ENCODE measurements around the gene ZMYND12.

The ZMYND12 gene

GRCh38 chr1:42434340-42434739 lies 21.5 kb downstream of the ZMYND12 start:
- no peak for DNase-seq

DNA sequence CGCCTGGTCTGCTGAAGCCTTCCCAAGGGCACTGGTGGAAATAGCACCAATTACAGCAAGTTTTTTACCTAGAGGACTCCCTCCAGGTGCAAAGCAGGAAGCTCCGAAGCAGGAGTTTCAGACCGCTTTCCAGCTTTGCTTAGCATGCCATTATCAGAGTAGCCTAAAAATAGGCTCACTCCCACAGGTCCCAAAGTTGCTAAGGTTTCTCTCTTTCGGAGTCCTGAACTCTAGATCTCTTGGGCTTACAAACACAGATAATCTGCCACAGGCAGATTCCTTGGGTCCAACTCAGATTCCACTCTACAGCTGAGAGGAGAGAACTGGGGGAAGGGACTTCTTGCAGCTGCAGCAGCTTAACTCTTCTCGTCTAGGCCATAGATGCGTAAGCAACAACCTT lies 22.5 kb downstream of the ZMYND12 start:
- DNase-seq, result no peak

DNA sequence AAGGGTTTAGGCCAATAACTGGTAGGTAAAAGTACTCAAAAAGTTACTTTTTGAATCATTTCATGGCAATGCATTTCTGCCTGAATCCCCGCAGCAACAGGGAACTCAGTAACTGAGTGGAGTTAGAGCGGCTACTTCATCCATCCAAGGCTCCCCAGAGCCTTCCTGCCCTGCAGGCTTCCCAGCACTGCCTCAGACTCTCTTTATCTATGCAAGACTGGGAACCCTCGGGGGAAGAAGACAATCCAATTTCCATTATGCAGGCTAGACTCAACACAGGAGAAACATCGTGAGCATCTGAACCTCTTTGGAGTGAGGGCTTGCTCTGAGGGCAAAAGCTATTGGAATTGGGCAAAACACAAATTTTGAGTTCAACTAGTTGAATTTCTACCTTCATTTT lies 23.1 kb downstream of the ZMYND12 start:
- no peak for DNase-seq

- no peak for DNase-seq
Observed at GRCh38 chr1:42431514-42431913, 24.3 kb downstream of the ZMYND12 start.

DNA sequence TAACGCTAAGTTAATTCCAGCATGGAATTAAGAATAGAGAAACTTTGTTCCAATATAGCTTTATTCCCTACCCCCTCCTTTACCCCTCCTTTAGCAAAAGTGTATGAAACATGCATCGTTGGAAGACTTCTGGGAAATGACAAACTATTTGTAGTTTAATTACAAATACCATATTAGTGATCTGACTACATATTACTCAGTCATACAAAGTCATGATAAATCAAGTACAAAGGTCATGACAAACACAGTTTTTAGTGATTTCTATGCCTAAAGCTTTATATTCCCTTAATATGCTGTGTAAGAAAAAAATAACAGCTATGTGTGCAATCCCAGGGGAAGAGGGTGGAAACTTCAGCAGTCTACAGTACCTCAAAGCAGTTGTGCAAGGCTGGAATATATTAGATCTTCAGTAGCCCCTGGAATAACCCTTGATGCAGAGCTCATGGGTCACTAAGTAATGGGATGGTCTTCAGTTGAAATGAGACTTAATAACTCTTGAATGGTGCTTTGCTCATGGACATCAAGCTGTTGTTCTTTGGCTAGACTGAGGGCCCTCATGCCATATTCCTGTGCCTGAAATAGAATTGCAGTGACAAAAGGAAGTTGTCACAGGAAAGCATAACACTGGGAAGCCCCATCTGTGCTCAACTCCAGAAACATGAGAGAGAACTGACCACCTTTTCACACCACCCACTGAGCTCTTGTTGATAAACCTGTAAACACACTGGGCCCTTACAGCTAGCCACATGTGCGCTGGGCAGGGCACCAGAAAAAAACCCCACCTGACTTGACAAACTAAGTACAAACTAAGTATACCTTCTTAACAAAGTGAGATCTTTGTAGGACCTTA lies 25.3 kb downstream of the ZMYND12 start:
- DNase-seq, result no peak

- DNase-seq, result no peak
Observed at GRCh38 chr1:42429603-42430002, 26.2 kb downstream of the ZMYND12 start.

GRCh38 chr1:42427240-42427639 lies 28.6 kb downstream of the ZMYND12 start:
- DNase-seq, result no peak

GRCh38 chr1:42424201-42424600 lies 31.6 kb downstream of the ZMYND12 start:
- no peak for DNase-seq

DNA sequence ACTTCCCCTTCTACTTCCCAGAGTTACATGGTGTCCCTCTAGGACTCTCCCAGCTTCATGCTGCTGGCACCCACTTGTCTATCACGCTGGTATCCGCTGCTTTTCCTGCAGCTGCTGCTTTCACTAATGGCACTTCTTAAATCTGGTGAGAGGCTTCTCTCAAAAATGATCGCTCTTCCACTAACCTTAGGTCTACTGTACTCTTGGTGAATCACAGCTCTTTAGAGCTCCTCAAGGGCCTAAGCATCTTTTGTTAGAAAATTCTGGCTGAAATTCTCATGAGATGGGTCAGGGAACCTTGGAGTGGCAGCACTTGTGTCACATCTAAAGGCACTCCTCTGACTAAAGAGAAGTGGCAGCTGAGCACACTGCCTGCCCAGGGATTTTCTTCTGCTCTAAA lies 32.1 kb downstream of the ZMYND12 start:
- no peak for DNase-seq

DNA sequence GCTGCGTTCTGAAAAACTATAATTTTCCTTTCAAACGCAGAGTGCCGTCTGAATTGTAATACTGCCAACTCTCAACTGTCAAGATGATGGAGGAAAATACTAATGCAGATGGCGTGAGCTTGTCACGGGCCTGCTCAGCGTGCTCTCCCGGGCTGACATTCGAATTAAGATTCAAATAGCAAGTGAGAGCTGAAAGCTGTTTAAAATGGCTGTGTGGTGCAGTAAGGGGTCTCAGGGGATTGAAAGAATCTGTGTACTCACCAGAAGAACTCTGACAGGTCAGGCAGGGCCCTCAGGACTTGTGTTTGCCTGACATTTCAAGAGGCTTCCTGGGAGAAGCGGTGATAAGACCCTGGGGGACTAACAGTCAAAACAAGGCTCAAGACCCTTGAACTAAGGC lies 33.1 kb downstream of the ZMYND12 start:
- DNase-seq, result no peak

- DNase-seq, result no peak
Observed at GRCh38 chr1:42420911-42421585, 34.8 kb downstream of the ZMYND12 start.

DNA sequence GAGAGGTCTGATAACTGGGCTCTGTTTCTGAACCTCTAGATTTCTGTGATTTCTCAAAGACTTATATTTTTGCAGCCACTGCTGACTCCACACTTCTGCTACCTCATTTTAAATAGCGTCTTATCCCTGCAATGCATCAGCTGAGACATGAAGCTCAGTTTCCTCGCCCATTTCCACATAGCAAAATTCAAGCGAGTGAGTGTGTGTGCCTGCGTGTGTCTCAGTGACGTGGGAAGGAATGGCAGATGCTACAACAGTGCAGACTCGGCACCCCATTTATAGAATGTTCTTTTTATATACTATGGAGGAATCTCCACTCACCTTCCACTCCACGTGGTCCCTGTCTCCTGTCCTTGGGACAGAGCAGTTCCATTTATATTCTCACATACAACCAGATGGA lies 35.7 kb downstream of the ZMYND12 start:
- DNase-seq, result no peak

DNA sequence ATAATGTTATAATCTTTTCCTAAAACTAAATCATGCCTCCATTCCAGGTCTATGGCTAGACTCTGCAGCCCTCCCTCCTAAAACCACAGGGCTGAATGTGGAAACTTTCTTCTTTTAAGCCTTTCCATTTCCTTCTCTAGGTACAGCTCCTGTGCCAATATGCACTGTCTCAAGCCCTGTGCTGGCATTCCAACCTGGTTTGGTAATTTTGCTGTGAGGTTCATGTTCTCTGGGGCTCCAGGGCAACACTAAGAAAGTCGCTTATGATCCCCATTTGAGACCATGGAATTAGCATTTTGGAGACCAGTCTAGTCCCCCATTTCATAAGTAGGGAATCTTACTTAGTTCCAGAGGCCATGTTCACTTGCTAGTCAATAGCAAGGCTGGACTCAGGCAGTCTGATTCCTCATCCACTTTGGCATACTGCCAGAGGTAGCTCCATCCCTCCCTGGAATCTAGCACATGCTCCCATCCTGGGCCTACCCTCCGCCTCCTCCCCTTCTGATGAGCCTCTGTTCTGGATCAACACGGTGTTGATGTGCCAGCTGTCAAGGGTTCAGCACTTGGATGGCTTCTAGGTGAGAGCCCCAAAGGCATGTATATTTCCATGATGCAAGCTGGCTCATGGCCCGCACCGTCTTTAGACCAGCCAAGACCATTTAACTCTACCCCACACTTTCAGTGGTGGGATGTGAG lies 36.5 kb downstream of the ZMYND12 start:
- DNase-seq, result no peak

- DNase-seq, result no peak
Observed at GRCh38 chr1:42418516-42418915, 37.3 kb downstream of the ZMYND12 start.

DNA sequence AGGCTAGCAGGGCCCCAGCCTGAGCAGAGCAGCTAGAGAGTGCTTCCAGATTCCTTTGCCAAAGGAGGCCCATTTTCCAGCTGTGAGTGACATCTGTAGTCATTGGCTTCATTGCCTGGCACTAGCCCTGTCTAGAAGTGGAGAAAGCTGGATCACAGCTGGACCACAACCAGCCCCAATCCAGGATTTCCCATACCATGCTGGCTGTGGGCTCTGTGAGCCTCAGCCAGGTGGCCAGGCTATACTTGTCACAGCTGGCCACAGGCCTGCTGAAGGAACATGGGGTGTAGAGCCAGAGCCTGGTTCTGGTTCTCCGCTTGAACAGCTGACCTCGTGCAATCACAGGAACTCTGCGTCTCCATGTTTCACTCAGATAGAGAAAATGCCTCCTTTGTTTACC lies 38.7 kb downstream of the ZMYND12 start:
- DNase-seq, result no peak

GRCh38 chr1:42414551-42415496 lies 41.0 kb downstream of the ZMYND12 start:
- DNase-seq, result no peak

DNA sequence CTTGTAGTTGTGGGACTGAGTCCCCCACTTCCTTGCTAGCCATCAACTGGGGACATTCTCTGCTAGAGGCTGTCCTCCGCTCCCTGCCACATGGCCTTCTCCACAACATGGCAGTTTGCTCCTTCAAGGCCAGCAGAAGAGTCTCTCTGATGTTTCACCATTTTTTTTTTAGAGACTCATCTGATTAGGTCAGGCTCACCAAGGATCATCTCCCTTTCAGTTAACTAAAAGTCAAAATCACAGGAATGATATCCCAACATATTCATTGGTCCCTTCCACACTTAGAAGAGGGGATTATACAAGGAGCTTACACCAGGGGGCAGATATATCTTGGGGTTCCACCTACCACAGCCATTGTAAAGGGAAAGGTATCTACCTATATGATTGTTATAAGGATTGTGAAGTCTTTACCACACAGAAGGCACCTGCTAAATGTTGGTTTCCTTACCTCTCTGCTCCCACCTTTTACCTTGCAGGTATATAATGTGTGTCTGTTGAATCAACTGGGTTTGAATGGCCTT lies 51.9 kb downstream of the ZMYND12 start:
- DNase-seq, result no peak

- DNase-seq, result no peak
Observed at GRCh38 chr1:42399315-42400100, 56.3 kb downstream of the ZMYND12 start.

GRCh38 chr1:42392967-42393848 lies 62.6 kb downstream of the ZMYND12 start:
- no peak for DNase-seq

DNA sequence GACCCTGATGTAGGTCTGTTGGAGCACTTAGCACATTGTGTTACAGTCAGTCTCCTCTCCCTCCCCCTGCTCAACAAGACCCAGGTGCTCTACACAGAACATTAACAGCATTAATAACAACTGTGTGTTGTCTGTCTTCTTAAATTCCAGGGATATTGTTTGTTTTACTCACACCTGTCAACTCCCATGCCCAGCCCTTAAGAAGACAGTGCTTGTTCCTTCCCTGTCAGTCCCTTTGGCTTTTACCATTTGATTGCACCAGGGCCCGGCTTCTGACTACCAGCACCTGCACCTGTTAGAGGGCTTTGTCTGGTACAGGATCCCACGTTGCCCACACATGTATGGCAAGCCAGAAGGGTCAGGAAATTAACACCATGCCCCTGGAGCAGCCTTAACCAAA lies 63.6 kb downstream of the ZMYND12 start:
- DNase-seq, result no peak

DNA sequence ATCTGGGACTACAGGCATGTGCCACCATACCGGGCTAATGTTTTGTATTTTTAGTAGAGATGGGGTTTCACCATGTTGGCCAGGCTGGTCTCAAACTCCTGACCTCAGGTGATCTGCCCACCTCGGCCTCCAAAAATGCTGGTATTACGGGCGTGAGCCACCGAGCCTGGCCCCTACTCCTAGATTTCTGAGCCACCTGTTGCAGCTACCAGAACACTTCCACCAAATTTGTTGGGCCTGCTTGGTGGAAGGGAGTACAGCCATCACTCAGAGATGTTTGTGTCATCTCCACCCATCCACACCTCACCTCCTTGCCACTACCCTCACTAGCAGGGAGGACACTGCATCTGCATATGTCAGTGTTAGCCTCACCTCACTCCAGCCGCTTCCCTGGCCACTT lies 69.8 kb downstream of the ZMYND12 start:
- no peak for DNase-seq

All from activated effector memory CD4-positive, alpha-beta T cell treated with anti-CD3 and anti-CD28 coated beads, Interleukin-2, amount 50 U/mL, for 16 hours (primary cell).